Activated naive CD4-positive, alpha-beta T cell treated with anti-CD3 and anti-CD28 coated beads, Interleukin-2, amount 50 U/mL, for 72 hours (primary cell): ENCODE results near the gene LHX4. TPM values are rescaled to one million over a fixed set of nuclear protein-coding genes. Genes with fewer than 3 reads are reported as not detected.

ENCODE experiments used
- ATAC-seq, 2 donors: fragments of 150-1000 bp; cut with Tn5 transposase; 2 replicates each; pipeline ENCODE4 v1.10.0; 2021; ENCODE audit warnings: mild to moderate bottlenecking in 2 of 2, moderate library complexity in 2 of 2
- DNase-seq, 2 donors: peaks; one replicate each; pipeline ENCODE4 v3.0.0; 2021 to 2022; ENCODE audit warnings: low spot score in 2 of 2
- H3K27ac Mint-ChIP-seq, 2 donors: one replicate each; pipeline ENCODE4 v1.8.0; 2022; ENCODE audit warnings: mild to moderate bottlenecking in 2 of 2, mixed read lengths in 2 of 2
- H3K36me3 Mint-ChIP-seq, 2 donors: one replicate each; pipeline ENCODE4 v1.8.0; 2022; ENCODE audit warnings: mixed read lengths in 2 of 2
- H3K9me3 Mint-ChIP-seq, 2 donors: one replicate each; pipeline ENCODE4 v1.8.0; 2022; ENCODE audit warnings: mixed read lengths in 2 of 2
- total RNA-seq, 2 donors: library from RNA; stranded (reverse); gene quantifications; one replicate each; pipeline ENCODE4 v1.2.3, GENCODE V29; 2022

The LHX4 gene
- total RNA-seq, 2 donors from 2014 or later, result not detected

- Mint-ChIP-seq H3K36me3 (no peaks in the 10 kb centered on the region), H3K27ac (no peak overlapping the region), H3K9me3 (no peaks in the 10 kb centered on the region)
- ATAC-seq (no peak), DNase-seq (no peak)
Observed at GRCh38 chr1:180286417-180286816, 56.4 kb downstream of the LHX4 start.

DNA sequence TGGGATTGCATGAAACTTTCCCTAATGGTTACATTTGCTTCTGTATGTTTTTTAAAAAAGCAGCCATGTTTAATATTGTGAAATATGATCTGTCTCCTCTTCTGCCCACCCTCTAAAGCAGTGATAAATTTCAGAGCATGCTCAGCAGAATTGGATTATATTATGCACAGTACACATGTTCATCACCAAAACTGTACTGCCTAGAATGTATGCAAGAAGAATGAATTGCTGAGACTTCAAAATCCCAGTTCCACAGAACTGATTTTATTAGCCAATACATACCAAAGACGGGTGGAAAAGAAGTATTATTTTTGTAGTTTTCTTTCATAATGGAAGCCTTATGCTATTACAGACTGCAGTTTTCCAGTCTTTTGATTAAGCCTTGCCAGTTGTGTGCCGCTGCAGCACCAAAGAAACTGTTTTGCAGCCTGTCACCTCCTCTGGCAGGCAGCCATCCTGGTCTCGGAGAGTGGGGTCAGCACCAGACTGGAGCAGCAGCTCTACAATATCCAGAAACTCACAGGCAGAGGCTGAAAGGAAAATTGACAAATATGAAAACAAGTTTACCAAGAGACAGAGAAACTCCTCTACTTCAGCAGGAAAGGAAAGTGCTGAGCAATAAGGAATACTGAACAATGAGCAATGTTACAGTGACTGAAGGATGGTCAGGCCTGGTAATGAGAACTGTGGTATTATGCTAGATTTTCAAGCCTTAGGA, 58.1 kb downstream of the LHX4 start:
- Mint-ChIP-seq H3K36me3 (peaks cover 0 to 7% of the 10 kb centered on the region in 2 donors), H3K9me3 (no peaks in the 10 kb centered on the region), H3K27ac (peak overlapping the region in 1 of 2 donors; percentile 17)
- ATAC-seq, result no peak
- no peak for DNase-seq

DNA sequence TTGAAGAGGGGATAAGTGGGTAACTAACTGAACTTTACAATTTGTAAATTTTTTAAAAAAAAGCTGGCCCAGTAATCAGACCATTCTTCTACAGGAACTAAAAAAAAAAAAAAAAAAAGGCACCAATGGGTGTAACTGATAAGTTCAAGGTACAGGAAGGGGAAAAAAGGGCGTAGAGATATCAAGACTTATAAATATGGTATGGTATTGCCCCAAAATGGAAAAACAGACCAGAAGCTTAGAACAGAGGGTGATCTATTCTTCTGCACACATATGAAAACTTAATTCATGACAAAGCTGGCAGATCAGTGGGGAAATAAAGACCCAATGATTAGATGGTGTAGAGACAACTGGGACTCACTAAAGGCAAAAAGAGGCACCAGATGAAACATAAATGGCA, 58.9 kb downstream of the LHX4 start:
- peaks cover 0 to 7% of the 10 kb centered on the region in 2 donors for H3K36me3 Mint-ChIP-seq
- H3K9me3 Mint-ChIP-seq, result no peaks in the 10 kb centered on the region
- ATAC-seq (no peak), DNase-seq (no peak)
- H3K27ac Mint-ChIP-seq, result no peak overlapping the region

DNA sequence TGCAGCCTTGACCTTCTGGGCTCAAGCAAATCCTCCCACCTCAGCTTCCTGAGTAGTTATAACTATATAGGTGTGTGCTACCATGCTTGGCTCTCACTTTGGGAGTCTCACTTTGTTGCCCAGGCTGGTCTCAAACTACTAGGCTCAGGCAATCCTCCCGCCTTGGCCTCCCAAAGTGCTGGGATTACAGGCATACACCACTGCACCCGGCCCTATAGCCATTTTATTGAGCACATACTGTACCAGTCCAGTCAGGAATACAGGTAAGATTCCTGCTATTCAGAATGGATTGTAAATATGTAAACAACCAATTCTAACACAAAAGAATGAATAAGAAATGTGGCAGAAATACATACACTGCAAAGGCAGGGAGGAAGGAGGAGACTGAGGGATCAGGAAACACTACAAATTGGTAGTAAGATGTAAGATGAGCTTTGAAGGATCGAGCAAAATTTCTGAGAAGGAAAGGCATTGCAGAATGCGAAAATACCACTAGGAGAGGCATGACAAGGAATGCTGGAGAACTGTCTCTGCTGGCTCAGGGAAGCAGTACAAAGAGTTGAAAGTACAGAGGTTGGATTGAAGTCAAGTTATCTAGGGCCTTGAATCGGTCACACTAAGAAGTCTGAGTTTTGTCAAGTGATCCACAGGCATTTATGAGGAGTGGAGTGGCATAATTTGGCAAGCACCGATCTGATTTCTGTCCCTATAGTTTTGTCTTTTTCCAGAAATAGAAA, 60.4 kb downstream of the LHX4 start:
- H3K36me3 Mint-ChIP-seq, result peaks cover 7 to 16% of the 10 kb centered on the region in 2 donors
- no peak for DNase-seq
- peaks cover 0 to 3% of the 10 kb centered on the region in 2 donors for H3K9me3 Mint-ChIP-seq
- no peak for ATAC-seq
- peak overlapping the region in 1 of 2 donors; percentile 33 for H3K27ac Mint-ChIP-seq

DNA sequence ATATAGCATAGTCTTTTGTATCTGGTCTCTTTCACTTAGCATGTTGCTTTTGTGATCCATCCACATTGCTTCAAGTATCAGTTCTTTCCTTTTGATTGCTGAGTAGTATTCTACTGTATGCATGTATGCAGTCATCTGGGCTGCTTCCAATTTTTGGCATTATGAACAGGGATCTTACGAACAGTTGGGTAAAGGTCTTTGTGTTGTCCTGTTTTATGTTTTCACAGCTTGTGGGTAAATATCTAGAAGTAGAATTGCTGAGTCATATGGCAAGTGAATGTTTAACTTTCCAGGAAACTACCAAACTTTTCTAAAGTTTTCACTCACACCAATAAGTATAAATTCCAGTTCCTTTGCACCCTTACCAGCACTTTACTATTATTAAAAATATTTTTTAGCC, 60.9 kb downstream of the LHX4 start:
- H3K27ac Mint-ChIP-seq, result peak overlapping the region in 1 of 2 donors; percentile 33
- DNase-seq, result no peak
- ATAC-seq, result no peak
- H3K36me3 Mint-ChIP-seq, result peaks cover 13 to 21% of the 10 kb centered on the region in 2 donors
- H3K9me3 Mint-ChIP-seq, result peaks cover 3 to 4% of the 10 kb centered on the region in 2 donors

- Mint-ChIP-seq H3K9me3 (peaks cover 3 to 4% of the 10 kb centered on the region in 2 donors), H3K36me3 (peaks cover 13 to 23% of the 10 kb centered on the region in 2 donors), H3K27ac (peak overlapping the region in 1 of 2 donors; percentile 45)
- ATAC-seq (no peak), DNase-seq (no peak)
Observed at GRCh38 chr1:180294711-180295110, 64.6 kb downstream of the LHX4 start.

GRCh38 chr1:180295999-180296398, 65.9 kb downstream of the LHX4 start:
- Mint-ChIP-seq H3K36me3 (peaks cover 13 to 23% of the 10 kb centered on the region in 2 donors), H3K9me3 (peaks cover 3 to 4% of the 10 kb centered on the region in 2 donors), H3K27ac (peak overlapping the region; percentile 5 to 6)
- ATAC-seq (peak in 1 of 2 donors; percentile 61), DNase-seq (no peak)

GRCh38 chr1:180299479-180300221, 69.6 kb downstream of the LHX4 start:
- peaks cover 11 to 14% of the 10 kb centered on the region in 2 donors for H3K36me3 Mint-ChIP-seq
- ATAC-seq (no peak), DNase-seq (no peak)
- peaks cover 3 to 4% of the 10 kb centered on the region in 2 donors for H3K9me3 Mint-ChIP-seq
- no peak overlapping the region for H3K27ac Mint-ChIP-seq

DNA sequence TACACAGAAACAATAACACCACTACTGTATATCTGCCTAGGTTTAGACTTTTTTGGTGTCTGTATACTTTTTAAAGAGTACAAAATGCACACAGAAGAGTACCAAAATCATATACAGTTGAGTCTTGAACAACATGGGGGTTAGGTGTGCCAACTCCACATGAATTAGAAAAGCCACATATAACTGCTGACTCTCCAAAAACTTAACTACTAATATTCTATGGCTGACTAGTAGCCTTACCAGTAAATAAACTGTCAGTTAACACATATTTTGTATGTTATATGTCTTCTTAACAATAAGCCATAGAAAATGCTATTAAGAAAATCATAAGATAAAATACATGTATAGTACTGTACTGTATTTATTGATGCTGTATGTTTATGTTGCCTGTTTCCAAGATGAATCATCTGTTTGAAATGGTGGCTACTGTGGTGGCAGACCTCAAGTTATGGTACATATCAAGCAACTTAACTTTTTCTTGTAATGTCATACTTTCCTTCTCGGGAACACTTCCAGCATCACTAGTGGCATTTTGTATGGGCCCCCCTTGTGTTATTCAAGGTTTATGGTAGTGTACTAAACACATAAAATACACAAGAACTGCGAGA, 71.2 kb downstream of the LHX4 start:
- peak in 1 of 2 donors; percentile 40 for ATAC-seq
- peaks cover 0 to 2% of the 10 kb centered on the region in 2 donors for H3K36me3 Mint-ChIP-seq
- H3K9me3 Mint-ChIP-seq, result peaks cover 0 to 1% of the 10 kb centered on the region in 2 donors
- DNase-seq, result no peak
- H3K27ac Mint-ChIP-seq, result no peak overlapping the region

DNA sequence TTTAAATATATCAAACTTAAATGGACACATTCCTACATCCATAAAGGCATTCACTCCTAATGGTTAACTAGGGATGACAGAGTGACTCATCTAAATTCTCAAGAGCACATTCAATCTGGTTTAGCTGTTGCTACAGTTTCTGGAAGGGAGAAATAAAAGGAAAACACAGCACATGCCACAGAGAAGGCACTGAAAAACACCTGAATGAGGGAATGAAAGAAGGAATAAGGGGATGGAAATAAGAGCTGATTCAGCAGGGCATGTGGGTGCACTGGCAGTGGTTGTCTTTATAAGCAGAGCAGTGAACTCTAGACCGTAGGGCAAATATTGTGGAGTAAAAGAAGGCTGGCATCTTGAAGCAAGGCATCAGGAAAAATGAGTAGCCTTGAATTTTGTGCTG, 79.3 kb downstream of the LHX4 start:
- no peak for ATAC-seq
- Mint-ChIP-seq H3K9me3 (peaks cover 6 to 25% of the 10 kb centered on the region in 2 donors), H3K27ac (no peak overlapping the region), H3K36me3 (peaks cover 13 to 33% of the 10 kb centered on the region in 2 donors)
- DNase-seq, result no peak

DNA sequence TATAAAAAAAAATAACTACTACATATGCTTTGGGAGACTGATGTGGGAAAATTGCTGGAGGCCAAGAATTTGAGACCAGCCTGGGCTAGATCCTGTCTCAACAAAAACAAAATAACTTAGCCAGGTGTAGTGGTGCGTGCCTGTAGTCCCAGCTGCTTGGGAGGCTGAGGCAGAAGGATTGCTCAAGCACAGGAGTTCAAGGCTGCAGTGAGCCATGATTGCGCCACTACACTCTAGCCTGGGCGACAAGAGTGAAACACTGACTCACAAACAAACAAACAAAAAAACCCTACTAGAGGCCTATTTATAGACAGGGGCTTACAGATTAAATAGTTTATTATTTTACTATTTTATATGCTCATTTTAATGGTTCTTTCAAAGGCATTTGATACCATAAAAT, 80.0 kb downstream of the LHX4 start:
- no peak overlapping the region for H3K27ac Mint-ChIP-seq
- DNase-seq (no peak), ATAC-seq (no peak)
- H3K36me3 Mint-ChIP-seq, result peaks cover 13 to 33% of the 10 kb centered on the region in 2 donors
- peaks cover 6 to 25% of the 10 kb centered on the region in 2 donors for H3K9me3 Mint-ChIP-seq

- ATAC-seq, result no peak
- no peak overlapping the region for H3K27ac Mint-ChIP-seq
- H3K36me3 Mint-ChIP-seq, result peaks cover 13 to 32% of the 10 kb centered on the region in 2 donors
- H3K9me3 Mint-ChIP-seq, result peaks cover 6 to 24% of the 10 kb centered on the region in 2 donors
- no peak for DNase-seq
Observed at GRCh38 chr1:180311011-180311730, 81.1 kb downstream of the LHX4 start.

GRCh38 chr1:180312926-180313325, 82.9 kb downstream of the LHX4 start:
- ATAC-seq, result no peak
- H3K27ac Mint-ChIP-seq, result no peak overlapping the region
- no peak for DNase-seq
- peaks cover 6 to 19% of the 10 kb centered on the region in 2 donors for H3K36me3 Mint-ChIP-seq
- peaks cover 0 to 12% of the 10 kb centered on the region in 2 donors for H3K9me3 Mint-ChIP-seq

DNA sequence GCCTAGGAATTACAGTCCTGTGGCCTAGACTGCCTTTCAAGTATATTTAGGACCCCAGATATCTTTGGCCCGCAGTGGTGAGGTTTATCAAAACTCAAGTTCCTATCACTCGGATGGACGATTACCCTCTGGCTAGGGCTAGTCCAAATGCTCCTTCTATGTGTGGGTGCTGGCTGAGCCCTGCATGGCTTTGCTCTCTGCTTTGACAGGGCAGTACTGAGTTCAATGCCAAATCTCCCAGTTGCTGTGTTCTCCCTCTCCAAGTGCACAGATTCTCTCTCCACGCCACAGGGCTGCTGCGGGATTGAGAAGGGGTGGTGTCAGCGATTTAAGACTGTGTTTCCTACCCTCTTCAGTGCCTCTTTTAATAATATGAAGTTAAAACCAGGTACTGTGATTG, 97.0 kb downstream of the LHX4 start:
- peaks cover 6 to 15% of the 10 kb centered on the region in 2 donors for H3K36me3 Mint-ChIP-seq
- no peak for DNase-seq
- peaks cover 5 to 18% of the 10 kb centered on the region in 2 donors for H3K9me3 Mint-ChIP-seq
- ATAC-seq, result no peak
- H3K27ac Mint-ChIP-seq, result no peak overlapping the region
